ENCODE measurements around the gene POLA1.
A peak's percentile ranks its signal among the peaks of the same experiment; 100 is the strongest.

The POLA1 gene

GRCh38 chrX:24982306-24982965, 288.7 kb downstream of the POLA1 start:
- peak; percentile 21 for DNase-seq

- no peak for DNase-seq
Observed at GRCh38 chrX:24983931-24984330, 290.2 kb downstream of the POLA1 start.

- DNase-seq = no peak
Observed at GRCh38 chrX:24985120-24985519, 291.4 kb downstream of the POLA1 start.

- DNase-seq = no peak
Observed at GRCh38 chrX:24987731-24988130, 294.0 kb downstream of the POLA1 start.

- no peak for DNase-seq
Observed at GRCh38 chrX:24988314-24988713, 294.6 kb downstream of the POLA1 start.

- no peak for DNase-seq
Observed at GRCh38 chrX:24990535-24990934, 296.8 kb downstream of the POLA1 start.

GRCh38 chrX:24993879-24994278, 300.2 kb downstream of the POLA1 start:
- DNase-seq = no peak

- DNase-seq = no peak
Observed at GRCh38 chrX:24996096-24996709, 302.5 kb downstream of the POLA1 start.

GRCh38 chrX:24999511-24999910, 305.8 kb downstream of the POLA1 start:
- DNase-seq = no peak

GRCh38 chrX:25001808-25002660, 308.3 kb downstream of the POLA1 start:
- DNase-seq = no peak

GRCh38 chrX:25002661-25003020, 308.9 kb downstream of the POLA1 start:
- no peak for DNase-seq

GRCh38 chrX:25003066-25003849, 309.5 kb downstream of the POLA1 start:
- no peak for DNase-seq

GRCh38 chrX:25004040-25004439, 310.3 kb downstream of the POLA1 start:
- DNase-seq = no peak

- DNase-seq = no peak
Observed at GRCh38 chrX:25004485-25005032, 310.8 kb downstream of the POLA1 start.

- no peak for DNase-seq
Observed at GRCh38 chrX:25005034-25005381, 311.3 kb downstream of the POLA1 start.

- DNase-seq = no peak
Observed at GRCh38 chrX:25005382-25006185, 311.9 kb downstream of the POLA1 start.

GRCh38 chrX:25006586-25007058, 312.9 kb downstream of the POLA1 start:
- DNase-seq = no peak

- no peak for DNase-seq
Observed at GRCh38 chrX:25007059-25008053, 313.6 kb downstream of the POLA1 start.

GRCh38 chrX:25009407-25009806, 315.7 kb downstream of the POLA1 start:
- DNase-seq = no peak
